Ishikawa (cell line): ENCODE data around the gene STRADA.

Experiments
- CEBPB ChIP-seq: IDR thresholded peaks from 2 replicates; pipeline ENCODE4 v1.6.1; 2012
- CREB1 ChIP-seq: IDR thresholded peaks from 2 replicates; pipeline ENCODE4 v1.6.1; 2012; ENCODE audit warnings: low read depth
- EGR1 ChIP-seq: IDR thresholded peaks from 2 replicates; pipeline ENCODE4 v1.6.1; 2012
- EP300 ChIP-seq: IDR thresholded peaks from 2 replicates; pipeline ENCODE4 v1.6.1; 2012; ENCODE audit warnings: borderline replicate concordance
- FOXM1 ChIP-seq: IDR thresholded peaks from 2 replicates; pipeline ENCODE4 v1.6.1; 2012; ENCODE audit warnings: low read depth, borderline replicate concordance
- NFIC ChIP-seq: IDR thresholded peaks from 2 replicates; pipeline ENCODE4 v1.6.1; 2012
- RAD21 ChIP-seq: IDR thresholded peaks from 2 replicates; pipeline ENCODE4 v1.6.1; 2012; ENCODE audit warnings: low read depth
- TAF1 ChIP-seq: IDR thresholded peaks from 2 replicates; pipeline ENCODE4 v1.6.1; 2012; ENCODE audit warnings: low read depth, mild to moderate bottlenecking
- TCF12 ChIP-seq: IDR thresholded peaks from 2 replicates; pipeline ENCODE4 v1.6.1; 2012; ENCODE audit warnings: low read depth
- TEAD4 ChIP-seq: IDR thresholded peaks from 2 replicates; pipeline ENCODE4 v1.6.1; 2012
- YY1 ChIP-seq: IDR thresholded peaks from 2 replicates; pipeline ENCODE4 v1.6.1; 2012; ENCODE audit warnings: low read depth
- ZBTB7A ChIP-seq: IDR thresholded peaks from 2 replicates; pipeline ENCODE4 v1.6.1; 2012; ENCODE audit warnings: low read depth
- TF ChIP-seq, protein P1 (sequence below): IDR thresholded peaks from 2 replicates; pipeline ENCODE4 v1.6.1; 2012; ENCODE audit warnings: low read depth, mild to moderate bottlenecking
- TF ChIP-seq, protein P2 (sequence below): IDR thresholded peaks from 2 replicates; pipeline ENCODE4 v1.6.1; 2012
- TF ChIP-seq, protein P3 (sequence below): IDR thresholded peaks from 2 replicates; pipeline ENCODE4 v1.6.1; 2012

Gene STRADA

DNA sequence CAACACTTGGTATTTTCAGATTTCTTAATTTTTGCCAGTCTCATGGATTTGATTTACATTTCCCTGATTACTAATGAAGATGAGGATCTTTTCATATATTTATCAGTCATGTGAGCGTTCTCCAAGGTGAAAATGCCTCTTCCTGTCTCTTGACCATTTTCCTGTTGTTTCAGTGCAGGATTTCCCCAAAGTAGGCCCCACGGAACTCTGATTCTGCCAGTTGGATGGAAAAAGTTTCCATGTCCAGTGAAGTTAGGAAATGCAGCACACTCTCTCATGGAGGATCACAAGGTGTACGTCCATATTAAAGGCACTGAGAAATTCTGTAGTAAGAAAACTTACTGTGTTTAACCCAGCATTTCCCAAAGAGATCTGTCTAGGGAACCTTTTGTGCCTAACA, 25.2 kb downstream of the STRADA start:
- no peak for TF ChIP-seq TAF1
- TF ChIP-seq TCF12: no peak
- TF ChIP-seq, protein P1, sequence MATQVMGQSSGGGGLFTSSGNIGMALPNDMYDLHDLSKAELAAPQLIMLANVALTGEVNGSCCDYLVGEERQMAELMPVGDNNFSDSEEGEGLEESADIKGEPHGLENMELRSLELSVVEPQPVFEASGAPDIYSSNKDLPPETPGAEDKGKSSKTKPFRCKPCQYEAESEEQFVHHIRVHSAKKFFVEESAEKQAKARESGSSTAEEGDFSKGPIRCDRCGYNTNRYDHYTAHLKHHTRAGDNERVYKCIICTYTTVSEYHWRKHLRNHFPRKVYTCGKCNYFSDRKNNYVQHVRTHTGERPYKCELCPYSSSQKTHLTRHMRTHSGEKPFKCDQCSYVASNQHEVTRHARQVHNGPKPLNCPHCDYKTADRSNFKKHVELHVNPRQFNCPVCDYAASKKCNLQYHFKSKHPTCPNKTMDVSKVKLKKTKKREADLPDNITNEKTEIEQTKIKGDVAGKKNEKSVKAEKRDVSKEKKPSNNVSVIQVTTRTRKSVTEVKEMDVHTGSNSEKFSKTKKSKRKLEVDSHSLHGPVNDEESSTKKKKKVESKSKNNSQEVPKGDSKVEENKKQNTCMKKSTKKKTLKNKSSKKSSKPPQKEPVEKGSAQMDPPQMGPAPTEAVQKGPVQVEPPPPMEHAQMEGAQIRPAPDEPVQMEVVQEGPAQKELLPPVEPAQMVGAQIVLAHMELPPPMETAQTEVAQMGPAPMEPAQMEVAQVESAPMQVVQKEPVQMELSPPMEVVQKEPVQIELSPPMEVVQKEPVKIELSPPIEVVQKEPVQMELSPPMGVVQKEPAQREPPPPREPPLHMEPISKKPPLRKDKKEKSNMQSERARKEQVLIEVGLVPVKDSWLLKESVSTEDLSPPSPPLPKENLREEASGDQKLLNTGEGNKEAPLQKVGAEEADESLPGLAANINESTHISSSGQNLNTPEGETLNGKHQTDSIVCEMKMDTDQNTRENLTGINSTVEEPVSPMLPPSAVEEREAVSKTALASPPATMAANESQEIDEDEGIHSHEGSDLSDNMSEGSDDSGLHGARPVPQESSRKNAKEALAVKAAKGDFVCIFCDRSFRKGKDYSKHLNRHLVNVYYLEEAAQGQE: no peak
- TF ChIP-seq CEBPB: no peak
- no peak for TF ChIP-seq TEAD4
- TF ChIP-seq YY1: no peak
- TF ChIP-seq FOXM1: no peak
- no peak for TF ChIP-seq NFIC
- no peak for TF ChIP-seq ZBTB7A
- TF ChIP-seq, protein P2, sequence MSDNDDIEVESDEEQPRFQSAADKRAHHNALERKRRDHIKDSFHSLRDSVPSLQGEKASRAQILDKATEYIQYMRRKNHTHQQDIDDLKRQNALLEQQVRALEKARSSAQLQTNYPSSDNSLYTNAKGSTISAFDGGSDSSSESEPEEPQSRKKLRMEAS: no peak
- TF ChIP-seq CREB1: no peak
- TF ChIP-seq EP300: no peak
- TF ChIP-seq, protein P3, sequence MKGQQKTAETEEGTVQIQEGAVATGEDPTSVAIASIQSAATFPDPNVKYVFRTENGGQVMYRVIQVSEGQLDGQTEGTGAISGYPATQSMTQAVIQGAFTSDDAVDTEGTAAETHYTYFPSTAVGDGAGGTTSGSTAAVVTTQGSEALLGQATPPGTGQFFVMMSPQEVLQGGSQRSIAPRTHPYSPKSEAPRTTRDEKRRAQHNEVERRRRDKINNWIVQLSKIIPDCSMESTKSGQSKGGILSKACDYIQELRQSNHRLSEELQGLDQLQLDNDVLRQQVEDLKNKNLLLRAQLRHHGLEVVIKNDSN: no peak

DNA sequence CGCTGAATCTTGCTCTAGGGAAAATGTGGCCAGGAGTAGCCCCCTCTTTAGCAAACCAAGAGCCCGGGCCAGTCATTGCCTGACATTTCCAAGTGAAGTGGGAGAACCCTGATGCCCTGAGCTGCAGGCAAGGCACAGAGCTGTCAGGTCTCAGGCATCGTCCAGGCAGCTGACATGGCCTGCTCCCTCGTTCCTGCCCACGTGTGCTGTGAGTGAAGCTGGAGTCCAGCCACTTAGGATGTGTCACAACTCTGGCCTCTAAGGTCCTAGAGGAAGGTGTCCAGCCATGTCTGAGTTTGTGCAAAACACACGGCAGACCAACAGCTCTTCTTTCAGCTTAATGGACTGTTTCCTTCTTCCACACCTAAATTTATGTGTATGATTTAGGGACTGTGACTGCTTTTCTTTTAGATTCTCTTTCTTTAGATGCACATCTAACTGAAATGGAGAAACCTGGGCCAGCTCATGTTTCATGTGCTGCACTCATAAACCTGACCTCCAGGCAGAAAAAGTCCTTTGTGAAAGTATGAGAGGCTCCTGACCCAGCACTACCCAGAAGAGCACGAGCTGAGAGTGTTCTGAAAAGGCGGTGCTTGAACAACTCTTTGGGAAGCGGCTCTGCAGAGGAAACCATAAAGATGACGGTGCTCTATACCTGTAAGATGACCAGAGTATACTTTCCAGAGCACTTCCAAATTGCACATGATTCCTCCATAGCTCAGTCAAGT, 26.9 kb downstream of the STRADA start:
- no peak for TF ChIP-seq TCF12
- TF ChIP-seq NFIC: no peak
- no peak for TF ChIP-seq RAD21
- TF ChIP-seq EGR1: no peak
- no peak for TF ChIP-seq TAF1
- TF ChIP-seq, protein P1: no peak
- no peak for TF ChIP-seq YY1
- no peak for TF ChIP-seq CREB1
- no peak for TF ChIP-seq ZBTB7A
- no peak for TF ChIP-seq FOXM1

DNA sequence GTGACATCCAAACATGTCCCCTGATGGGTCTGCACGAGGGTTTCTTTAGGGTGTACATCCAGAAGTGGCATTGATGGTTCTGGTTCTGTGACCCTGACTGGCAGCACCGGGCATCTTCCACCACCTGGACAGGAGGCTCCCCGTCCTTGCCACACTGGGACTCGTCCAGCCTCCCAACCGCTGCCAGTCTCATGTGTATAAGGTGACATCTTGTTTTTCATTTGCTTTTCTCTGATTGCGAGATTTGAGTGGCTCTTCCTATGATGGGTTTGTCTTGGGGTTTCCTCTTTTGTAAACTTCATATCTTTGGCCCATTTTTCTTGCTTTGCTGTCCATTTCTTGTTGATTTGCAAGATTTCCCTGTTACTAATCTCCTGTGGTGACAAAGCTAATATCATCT, 32.5 kb downstream of the STRADA start:
- TF ChIP-seq TEAD4: no peak
- TF ChIP-seq CREB1: no peak
- no peak for TF ChIP-seq EGR1
- no peak for TF ChIP-seq TAF1
- TF ChIP-seq, protein P3: no peak
- no peak for TF ChIP-seq FOXM1
- TF ChIP-seq NFIC: no peak
- no peak for TF ChIP-seq TCF12
- TF ChIP-seq YY1: no peak
- no peak for TF ChIP-seq EP300
- no peak for TF ChIP-seq ZBTB7A
- no peak for TF ChIP-seq RAD21

DNA sequence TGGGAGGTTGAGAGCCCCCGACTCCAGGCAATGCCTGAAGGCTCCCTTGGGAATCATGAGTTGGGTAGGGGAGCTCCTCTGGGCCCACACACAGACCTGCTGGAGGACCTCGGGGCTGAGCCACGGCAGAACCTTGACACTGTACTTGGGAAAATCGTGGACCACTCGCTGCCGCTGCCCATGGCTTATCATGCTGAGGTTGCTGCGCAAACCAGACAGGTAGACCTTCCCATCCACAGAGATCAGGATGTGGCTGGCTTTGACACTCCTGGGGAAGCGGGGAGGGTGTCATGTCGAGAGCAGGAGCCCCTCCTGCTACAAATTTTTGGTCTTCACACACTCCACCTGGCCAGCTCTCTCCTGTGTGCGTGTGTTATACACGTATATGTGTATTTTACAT, 34.4 kb downstream of the STRADA start:
- TF ChIP-seq FOXM1 (no peak), NFIC (no peak), TAF1 (no peak), ZBTB7A (no peak), YY1 (no peak), TCF12 (no peak), EP300 (no peak), EGR1 (no peak), CEBPB (no peak)
- TF ChIP-seq, protein P1: no peak
